ENCODE data around the gene HAGHL. TPM values are rescaled to one million over a fixed set of nuclear protein-coding genes. Genes with fewer than 3 reads are reported as not detected.

The HAGHL gene
- polyA plus RNA-seq, 1 experiment = 7.0 TPM

DNA sequence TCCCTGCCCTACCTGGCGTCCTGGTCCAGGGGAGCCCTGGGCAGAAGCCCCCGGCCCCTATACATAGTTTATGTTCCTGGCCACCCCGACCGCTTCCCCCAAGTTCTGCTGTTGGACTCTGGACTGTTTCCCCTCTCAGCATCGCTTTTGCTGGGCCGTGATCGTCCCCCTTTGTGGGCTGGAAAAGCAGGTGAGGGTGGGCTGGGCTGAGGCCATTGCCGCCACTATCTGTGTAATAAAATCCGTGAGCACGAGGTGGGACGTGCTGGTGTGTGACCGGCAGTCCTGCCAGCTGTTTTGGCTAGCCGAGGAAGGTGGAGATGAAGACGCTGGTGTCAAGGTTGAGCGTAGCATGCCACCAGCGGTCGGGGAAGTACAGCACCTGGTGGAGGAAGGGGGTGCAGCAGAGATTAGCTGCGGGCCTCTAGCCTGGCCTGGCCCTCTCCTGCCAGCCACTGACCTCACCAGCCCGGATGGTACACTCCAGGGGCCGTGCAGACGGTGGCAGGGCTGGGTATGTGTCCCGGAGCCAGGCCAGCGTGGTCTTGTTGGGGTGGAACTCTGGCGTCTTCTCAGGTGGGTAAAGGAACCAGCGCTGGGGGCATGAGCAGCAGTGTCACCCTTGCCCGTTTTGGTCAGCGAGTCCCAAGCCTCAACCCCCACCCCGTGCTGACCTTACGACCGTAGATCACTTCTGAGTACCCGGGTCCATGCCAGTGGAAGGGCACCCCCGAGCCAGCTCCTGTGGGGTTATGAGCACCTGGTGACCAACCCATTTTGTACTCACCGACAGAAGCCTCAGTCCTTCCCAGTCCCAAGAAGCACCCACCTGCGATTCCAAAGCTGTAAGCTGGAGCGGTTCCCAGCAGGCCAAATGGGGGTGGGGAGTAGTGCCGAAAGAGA is 44.2 kb upstream of the HAGHL start:
- Histone ChIP-seq H3K36me3 (ENCODE audit: control insufficient read depth, insufficient read depth, low read length) (peaks cover 23% of the 10 kb centered on the region), H3K27me3 (ENCODE audit: control insufficient read depth, insufficient read depth, low read length) (no peaks in the 10 kb centered on the region), H3K4me3 (ENCODE audit: low read depth, low read length) (no peak overlapping the region; the same call in 1 of the 2 replicates)
- ChIA-PET POLR2A (no interaction called here), CTCF (interaction anchor here (4.5 kb wide), 1 partner anchor 15 kb away, joined by 20 read pairs; the partner anchor contains the start of gene RHOT2)
- TF ChIP-seq, protein P1, sequence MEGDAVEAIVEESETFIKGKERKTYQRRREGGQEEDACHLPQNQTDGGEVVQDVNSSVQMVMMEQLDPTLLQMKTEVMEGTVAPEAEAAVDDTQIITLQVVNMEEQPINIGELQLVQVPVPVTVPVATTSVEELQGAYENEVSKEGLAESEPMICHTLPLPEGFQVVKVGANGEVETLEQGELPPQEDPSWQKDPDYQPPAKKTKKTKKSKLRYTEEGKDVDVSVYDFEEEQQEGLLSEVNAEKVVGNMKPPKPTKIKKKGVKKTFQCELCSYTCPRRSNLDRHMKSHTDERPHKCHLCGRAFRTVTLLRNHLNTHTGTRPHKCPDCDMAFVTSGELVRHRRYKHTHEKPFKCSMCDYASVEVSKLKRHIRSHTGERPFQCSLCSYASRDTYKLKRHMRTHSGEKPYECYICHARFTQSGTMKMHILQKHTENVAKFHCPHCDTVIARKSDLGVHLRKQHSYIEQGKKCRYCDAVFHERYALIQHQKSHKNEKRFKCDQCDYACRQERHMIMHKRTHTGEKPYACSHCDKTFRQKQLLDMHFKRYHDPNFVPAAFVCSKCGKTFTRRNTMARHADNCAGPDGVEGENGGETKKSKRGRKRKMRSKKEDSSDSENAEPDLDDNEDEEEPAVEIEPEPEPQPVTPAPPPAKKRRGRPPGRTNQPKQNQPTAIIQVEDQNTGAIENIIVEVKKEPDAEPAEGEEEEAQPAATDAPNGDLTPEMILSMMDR (IDR thresholded peaks at IDR 0.05; ENCODE audit: insufficient read depth, low read depth, low read length) = no peak
- no peak for DNase-seq (ENCODE audit: low read depth)

DNA sequence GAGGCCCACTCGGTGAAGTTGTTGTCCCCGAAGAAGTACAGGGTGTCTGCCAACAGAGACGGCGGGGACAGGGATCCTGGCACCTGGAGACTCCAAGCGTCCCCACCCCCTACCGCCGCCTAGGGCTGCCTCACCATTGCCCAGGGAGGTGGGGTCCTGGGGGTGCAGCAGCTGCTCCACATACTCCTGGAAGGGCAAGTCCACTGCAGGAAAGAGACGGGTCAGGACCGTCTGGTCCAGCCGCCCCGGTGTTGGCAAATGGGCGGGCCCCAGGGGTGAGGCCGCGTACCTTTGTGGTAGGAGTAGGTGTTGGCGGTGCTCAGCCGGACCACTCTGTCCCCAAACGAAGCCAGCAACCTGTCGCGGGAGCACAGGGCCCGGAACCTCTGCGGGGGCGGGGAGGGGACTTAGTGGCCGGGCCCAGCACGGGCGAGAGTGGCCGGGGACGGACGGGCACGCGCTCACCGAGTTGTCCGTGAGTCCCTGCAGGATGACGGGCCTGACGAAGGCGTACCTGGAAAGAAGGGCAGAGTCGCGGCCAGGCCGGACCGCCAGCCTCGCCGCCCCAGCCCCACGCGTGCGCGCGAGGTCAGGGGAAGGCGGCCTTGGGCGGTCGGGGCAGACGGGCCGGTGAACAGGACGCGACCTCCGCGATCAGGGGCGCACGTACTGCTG is 43.4 kb upstream of the HAGHL start:
- ChIA-PET CTCF (interaction anchor here (1.0 kb wide), 1 partner anchor 26 kb away, joined by 3 read pairs; no protein-coding TSS in a partner anchor), POLR2A (no interaction called here)
- peak overlapping the region; percentile 55 for H3K4me3 ChIP-seq (ENCODE audit: low read depth, low read length)
- H3K36me3 ChIP-seq (ENCODE audit: control insufficient read depth, insufficient read depth, low read length) = peaks cover 23% of the 10 kb centered on the region
- no peaks in the 10 kb centered on the region for H3K27me3 ChIP-seq (ENCODE audit: control insufficient read depth, insufficient read depth, low read length)
- no peak for DNase-seq (ENCODE audit: low read depth)
- TF ChIP-seq, protein P1 (IDR thresholded peaks at IDR 0.05; ENCODE audit: insufficient read depth, low read depth, low read length) = no peak

DNA sequence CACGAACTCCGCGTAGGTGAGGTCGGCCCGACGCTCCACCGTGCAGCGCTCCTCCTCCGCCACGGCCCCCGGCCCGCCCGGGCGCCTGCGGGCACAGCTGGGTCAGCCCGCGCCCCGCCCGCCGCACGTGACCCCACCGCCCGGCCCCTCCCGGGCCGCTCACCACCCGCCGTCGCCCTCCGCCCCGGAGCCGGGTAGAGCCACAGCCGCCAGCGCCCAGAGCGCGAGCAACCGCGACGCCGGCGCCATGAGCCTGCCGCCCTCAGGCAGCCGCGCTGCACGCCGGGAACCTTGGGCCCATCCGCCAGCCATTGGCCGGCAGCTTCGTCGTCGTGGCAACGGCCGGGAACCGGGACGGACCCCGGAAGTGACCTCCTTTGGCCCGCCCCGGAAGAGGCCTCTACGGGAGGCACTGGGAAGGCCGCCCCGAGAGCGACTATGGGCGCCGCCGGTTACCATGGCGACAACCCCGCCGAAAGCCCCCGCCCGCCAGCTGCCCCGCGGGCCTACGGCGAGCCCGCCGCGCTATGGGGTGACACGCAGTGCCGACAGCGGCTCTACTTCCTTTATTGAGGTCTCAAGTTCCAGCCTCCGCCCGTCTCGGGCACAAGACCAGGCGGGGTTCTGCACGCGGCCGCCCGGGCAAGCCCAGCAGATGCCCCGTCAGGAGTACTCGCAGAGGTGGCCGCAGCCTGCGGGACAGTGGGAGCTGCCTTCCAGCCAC is 42.7 kb upstream of the HAGHL start, which contains the start of gene JMJD8:
Gene JMJD8, minus strand, starts transcription at position 264 of the 724 bp plus-strand sequence. Its CDS starts 15 bp downstream, at position 249.
- Histone ChIP-seq H3K27me3 (ENCODE audit: control insufficient read depth, insufficient read depth, low read length) (no peaks in the 10 kb centered on the region), H3K36me3 (ENCODE audit: control insufficient read depth, insufficient read depth, low read length) (peaks cover 23% of the 10 kb centered on the region), H3K4me3 (ENCODE audit: low read depth, low read length) (peak within 1 kb of the TSS; percentile 55)
- TF ChIP-seq, protein P1 (IDR thresholded peaks at IDR 0.05; ENCODE audit: insufficient read depth, low read depth, low read length) = no peak
- ChIA-PET POLR2A (no interaction called here), CTCF (interaction anchor here (1.0 kb wide), 1 partner anchor 26 kb away, joined by 3 read pairs; no protein-coding TSS in a partner anchor)
- DNase-seq (ENCODE audit: low read depth) = peak; percentile 66

DNA sequence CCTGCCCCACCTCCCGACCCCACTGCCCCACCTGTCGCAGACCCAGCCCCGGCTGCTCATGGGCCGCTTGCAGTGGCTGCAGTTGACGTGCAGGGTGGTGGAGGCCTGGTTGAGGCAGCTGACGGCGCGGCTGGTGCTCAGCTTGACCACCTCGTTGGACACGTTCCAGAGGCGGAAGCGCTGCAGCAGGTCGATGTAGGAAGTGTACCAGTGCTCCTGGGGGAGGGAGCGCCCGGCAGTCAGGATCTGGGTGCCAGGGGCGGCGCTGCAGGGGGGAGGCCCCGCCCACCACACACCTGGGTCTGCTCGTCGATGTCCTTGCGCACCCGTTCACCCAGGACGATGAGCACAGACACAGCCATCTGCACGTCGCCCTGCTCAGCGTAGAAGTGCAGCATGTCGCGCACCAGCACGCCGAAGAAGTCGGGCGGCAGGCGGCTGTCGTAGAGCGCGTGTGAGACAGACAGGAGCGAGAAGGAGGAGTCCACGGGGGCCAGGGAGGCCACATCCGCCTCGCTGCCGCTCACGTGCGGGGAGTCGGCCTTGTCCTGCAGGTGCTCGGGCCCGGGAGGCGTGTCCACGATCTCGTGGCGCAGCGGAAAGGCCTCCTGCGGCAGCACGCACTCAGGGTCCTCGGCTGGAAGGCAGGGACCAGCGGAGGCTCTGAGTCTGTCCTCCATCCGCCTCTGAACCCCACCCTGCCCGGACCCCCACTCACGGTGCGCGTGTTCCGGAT is 41.8 kb upstream of the HAGHL start:
- DNase-seq (ENCODE audit: low read depth) = no peak
- TF ChIP-seq, protein P1 (IDR thresholded peaks at IDR 0.05; ENCODE audit: insufficient read depth, low read depth, low read length) = no peak
- peak overlapping the region; percentile 55; the same call in 1 of the 2 replicates for H3K4me3 ChIP-seq (ENCODE audit: low read depth, low read length)
- CTCF ChIA-PET = no interaction called here
- no peaks in the 10 kb centered on the region for H3K27me3 ChIP-seq (ENCODE audit: control insufficient read depth, insufficient read depth, low read length)
- peaks cover 23% of the 10 kb centered on the region for H3K36me3 ChIP-seq (ENCODE audit: control insufficient read depth, insufficient read depth, low read length)
- POLR2A ChIA-PET = no interaction called here

Measured in BJ (cell line).